Ovary (tissue), 3 donors: ENCODE data around the gene RUNX2.

ENCODE experiments used
- CTCF ChIP-seq, 3 donors: fragments of 450-650 bp in 2 of 3; fragments of 200-600 bp in 1 of 3; IDR thresholded peaks; one replicate each; pipeline versions ENCODE4 v1.5.1 to v1.8.0; 2016 to 2022; ENCODE audit warnings: antibody characterized with exemption in 3 of 3, mild to moderate bottlenecking in 1 of 3
- EP300 ChIP-seq: sonication (generic); formaldehyde crosslinking; IDR thresholded peaks from one replicate; pipeline ENCODE4 v1.6.1; 2017; ENCODE audit warnings: antibody characterized with exemption
- POLR2A ChIP-seq: fragments of 450-650 bp; IDR thresholded peaks from one replicate; pipeline ENCODE4 v1.6.1; 2017; ENCODE audit warnings: antibody characterized with exemption, mild to moderate bottlenecking, moderate library complexity
- donor health status: DM: no; HTN: no; CAD: no.

- TF ChIP-seq POLR2A (no peak), CTCF (IDR thresholded peaks at IDR 0.05) (no peak), EP300 (no peak)
Measured at GRCh38 chr6:45496085-45496433, 167.9 kb downstream of the RUNX2 start.
